Measurements from ENCODE around the gene GALNT14.
"Not testable (repeated sequence)": the region's sequence is repeated elsewhere in the genome, so short reads cannot be mapped to it uniquely, and the experiment has no call there.

The GALNT14 gene

DNA sequence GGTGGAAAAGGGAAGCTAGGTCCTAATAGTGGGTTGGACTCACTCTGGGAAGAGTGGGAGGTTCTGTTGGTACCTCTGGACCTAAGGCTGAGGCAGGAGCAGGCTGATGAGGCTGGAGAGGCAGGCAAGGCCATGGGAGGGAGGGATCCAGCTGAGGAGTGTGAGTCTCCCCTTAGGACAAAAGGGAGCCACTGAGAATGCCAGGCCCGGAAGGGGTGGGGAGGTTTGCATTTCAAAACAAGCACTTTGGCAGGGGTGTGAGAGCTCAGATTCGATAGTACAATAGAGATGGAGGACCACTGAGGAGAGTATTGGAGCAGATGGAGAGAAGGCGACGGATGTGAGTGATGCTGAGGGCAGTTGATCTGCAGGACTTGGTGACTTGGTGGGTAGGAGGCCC, 198.9 kb downstream of the GALNT14 start:
- DNase-seq (ENCODE audit: low read depth in 2 of 2) = no peak

GRCh38 chr2:30938196-30938595, 200.0 kb downstream of the GALNT14 start:
- no peak for DNase-seq (ENCODE audit: low read depth in 2 of 2)

DNA sequence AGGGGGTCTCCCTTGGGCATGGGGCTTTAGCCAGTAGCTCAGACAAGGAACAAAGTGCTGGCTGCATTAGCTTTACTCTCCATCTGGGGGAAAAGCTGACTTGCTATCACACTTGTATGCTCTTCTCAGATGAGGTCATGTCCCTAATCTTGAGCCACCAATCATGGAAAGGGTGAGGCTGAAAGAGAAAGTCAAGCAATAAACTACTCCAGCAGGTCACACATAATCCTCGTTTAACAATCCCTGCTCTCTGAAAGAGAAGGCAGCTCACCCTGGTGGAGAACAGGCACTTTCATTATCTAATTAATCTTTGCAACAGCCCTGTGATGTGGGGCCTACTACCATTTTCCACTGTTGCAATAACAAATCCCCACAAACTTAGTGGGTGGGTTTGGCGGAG, 201.3 kb downstream of the GALNT14 start:
- no peak for DNase-seq (ENCODE audit: low read depth in 2 of 2)

DNA sequence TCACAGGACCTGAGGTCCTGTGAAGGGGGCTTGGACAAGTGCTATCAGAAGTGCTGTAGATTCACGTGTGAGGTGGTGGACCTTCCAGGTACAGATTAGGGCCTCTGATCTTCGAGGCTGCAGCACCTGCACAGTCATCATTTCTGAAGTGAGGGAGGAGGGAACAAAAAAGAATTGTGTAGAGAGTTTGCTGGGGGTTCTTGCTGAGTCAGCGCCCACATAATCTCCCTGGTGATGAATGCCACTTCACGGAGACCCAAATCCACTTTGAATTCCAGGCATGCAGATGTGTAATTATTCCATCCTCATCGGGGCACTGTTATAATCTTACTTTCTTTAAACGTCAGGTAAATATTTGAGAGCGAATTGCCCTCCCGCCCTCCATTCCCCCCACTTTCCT, 202.4 kb downstream of the GALNT14 start:
- DNase-seq (ENCODE audit: low read depth in 2 of 2) = no peak

- DNase-seq (ENCODE audit: low read depth in 2 of 2) = no peak
These were observed 204.2 kb downstream of the GALNT14 start for GRCh38 chr2:30934066-30934465.

DNA sequence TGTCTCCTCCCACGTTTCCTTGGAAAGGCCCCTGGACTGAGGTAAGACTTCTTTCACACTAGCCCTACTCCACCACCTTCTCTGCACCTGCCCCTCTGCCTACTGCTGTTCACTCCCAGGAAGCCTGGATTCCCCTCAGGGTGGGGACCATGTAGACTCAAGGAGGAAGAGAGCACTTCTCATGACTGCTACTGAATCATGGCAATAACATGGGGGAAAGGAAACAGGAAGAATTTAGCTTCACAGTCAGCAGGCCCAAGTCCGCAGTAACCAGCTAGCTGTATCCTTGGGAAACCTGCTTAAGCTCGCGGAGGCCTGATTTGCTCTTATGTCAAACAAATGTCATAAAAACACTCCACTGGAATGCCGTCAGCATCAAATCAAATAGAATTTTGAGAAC, 204.7 kb downstream of the GALNT14 start:
- DNase-seq (ENCODE audit: low read depth in 2 of 2) = no peak

GRCh38 chr2:30932870-30933269, 205.4 kb downstream of the GALNT14 start:
- no peak for DNase-seq (ENCODE audit: low read depth in 2 of 2)

DNA sequence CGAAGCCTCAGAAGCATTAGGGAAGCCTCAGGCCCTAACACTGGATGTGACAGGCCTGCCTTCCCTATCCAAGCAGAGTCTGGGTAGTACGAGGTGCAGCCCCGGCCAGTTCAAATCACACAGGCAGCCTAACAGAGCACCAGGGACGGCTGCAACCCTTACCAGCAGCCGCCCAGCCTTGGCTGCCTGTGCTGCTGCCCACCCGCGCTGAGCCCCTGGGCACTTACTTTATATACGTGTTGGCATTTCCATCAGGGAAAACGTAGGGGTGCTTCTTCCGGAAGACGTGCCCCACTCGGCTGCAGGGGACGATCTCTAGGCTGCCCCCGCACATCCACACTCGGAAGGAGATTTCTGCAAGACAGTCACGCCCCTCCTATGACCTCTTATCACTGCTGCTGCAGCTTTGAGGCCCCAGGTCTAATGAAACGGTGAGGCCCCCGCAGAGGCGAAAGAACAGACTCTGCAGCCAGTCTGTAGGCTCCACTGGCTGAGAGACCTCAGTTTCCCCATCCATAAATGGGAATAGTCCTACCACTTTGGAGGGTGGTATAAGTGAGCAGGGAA, 206.3 kb downstream of the GALNT14 start:
- DNase-seq (ENCODE audit: low read depth in 2 of 2) = no peak

GRCh38 chr2:30930716-30931115, 207.5 kb downstream of the GALNT14 start:
- DNase-seq (ENCODE audit: low read depth in 2 of 2) = no peak

- no peak for DNase-seq (ENCODE audit: low read depth in 2 of 2)
These were observed 210.7 kb downstream of the GALNT14 start for GRCh38 chr2:30927465-30928075.

DNA sequence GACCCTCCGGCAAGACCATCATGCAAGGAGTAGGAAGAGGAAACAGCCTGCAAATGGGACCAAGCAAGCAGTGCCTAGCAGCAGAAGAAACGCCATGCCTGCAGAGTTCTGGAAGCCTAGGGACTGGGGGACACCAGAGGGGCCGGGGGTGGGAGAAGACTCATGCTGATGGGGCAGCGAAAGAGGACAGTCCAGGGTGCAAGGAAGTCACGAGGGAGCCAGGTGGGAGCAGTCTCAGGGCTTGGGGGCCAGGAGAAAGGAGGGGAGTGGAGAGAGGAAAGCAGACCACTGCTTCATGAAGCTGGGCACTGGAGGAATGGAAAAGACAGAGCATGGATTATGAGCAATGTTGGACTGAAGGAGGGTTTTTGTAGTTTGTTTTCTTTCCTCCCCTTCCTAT, 211.6 kb downstream of the GALNT14 start:
- DNase-seq (ENCODE audit: low read depth in 2 of 2) = no peak

DNA sequence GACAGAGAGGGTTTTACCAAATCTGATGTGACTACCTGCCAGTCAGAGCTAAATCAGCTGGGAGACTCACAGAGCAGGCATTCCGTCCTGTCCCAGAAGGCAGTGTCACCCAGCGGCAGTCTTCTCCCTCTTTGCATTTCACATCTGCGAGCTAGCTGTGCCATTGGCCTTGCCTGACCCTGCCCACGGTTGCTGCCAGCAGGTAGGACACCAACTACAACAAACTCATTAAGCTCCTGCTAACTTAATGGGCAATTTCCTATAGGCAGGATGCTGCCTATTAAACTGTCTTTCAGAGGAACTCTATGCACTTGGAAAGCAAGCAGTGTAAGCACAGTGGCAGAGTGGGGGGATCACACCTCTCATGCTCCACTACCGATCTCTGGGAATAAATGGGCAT, 214.6 kb downstream of the GALNT14 start:
- no peak for DNase-seq (ENCODE audit: low read depth in 2 of 2)

GRCh38 chr2:30920511-30920910, 217.7 kb downstream of the GALNT14 start:
- no peak for DNase-seq (ENCODE audit: low read depth in 2 of 2)

DNA sequence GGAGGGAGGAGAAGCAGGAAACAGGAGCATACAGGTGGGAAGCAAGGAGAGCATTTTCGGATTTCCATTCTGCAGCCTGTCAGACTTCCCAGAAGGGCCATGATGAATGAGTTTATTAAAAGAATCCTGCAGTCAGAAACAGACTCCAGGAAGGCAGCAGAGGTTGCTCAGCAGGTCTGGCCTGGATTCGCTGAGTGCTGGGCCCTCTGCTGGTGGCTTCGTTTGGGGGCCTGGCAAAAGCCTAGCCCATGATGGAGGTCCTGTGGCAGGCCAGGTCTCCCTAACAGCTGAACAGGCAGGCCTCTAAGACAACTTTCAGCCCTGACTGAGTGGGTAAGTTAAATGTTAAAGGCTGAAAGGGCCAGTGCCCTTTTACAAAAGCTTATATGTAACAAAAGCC, 222.8 kb downstream of the GALNT14 start:
- no peak for DNase-seq (ENCODE audit: low read depth in 2 of 2)

GRCh38 chr2:30914456-30914855, 223.8 kb downstream of the GALNT14 start:
- no peak for DNase-seq (ENCODE audit: low read depth in 2 of 2)

DNA sequence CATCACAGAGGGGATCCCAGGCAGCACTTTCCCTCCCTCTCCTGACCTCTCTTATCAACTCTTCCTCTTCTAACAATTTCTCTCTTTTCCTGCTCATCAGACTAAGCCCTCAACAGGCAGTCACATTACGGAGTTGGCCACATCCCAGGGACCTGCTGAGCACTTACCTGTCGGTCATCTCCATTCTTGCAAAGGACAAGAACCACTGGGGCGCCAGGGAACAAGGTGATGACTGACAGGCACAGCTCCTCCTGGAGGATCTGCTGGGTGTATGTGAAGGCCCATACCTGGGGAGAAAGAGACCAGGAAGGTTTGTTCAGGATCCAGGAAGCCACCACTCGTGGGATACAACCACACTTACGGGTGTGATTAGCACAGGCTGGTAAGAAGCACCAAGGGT, 226.2 kb downstream of the GALNT14 start:
- no peak for DNase-seq (ENCODE audit: low read depth in 2 of 2)

DNA sequence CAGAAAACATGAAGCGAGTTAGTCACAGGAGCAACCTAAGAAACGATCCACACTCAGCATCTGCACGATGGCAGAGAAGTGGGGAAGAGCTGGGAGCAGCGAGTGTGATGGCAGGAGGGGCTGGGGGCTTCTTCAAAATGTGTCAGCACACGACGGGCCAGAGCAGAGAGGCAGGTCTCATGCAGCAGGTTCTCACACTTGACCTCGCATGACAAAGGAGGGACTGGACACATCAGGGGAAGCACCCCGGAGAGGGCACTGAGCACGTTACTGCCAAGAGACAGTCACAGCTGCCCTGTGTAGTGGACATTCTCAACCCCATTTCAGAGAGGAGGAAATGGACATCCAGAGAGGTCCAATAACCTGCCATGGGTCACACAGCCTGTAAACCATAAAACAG, 226.9 kb downstream of the GALNT14 start:
- no peak for DNase-seq (ENCODE audit: low read depth in 2 of 2)

GRCh38 chr2:30910686-30911085, 227.6 kb downstream of the GALNT14 start:
- no peak for DNase-seq (ENCODE audit: low read depth in 2 of 2)

DNA sequence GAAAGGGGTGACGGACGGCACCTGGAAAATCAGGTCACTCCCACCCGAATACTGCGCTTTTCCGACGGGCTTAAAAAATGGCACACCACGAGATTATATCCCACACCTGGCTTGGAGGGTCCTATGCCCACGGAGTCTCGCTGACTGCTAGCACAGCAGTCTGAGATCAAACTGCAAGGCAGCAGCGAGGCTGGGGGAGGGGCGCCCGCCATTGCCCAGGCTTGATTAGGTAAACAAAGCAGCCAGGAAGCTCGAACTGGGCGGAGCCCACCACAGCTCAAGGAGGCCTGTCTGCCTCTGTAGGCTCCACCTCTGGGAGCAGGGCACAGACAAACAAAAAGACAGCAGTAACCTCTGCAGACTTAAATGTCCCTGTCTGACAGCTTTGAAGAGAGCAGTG, 233.8 kb downstream of the GALNT14 start:
- DNase-seq (ENCODE audit: low read depth in 2 of 2) = not testable (repeated sequence)

GRCh38 chr2:30903326-30903725, 234.9 kb downstream of the GALNT14 start:
- no peak for DNase-seq (ENCODE audit: low read depth in 2 of 2)

DNA sequence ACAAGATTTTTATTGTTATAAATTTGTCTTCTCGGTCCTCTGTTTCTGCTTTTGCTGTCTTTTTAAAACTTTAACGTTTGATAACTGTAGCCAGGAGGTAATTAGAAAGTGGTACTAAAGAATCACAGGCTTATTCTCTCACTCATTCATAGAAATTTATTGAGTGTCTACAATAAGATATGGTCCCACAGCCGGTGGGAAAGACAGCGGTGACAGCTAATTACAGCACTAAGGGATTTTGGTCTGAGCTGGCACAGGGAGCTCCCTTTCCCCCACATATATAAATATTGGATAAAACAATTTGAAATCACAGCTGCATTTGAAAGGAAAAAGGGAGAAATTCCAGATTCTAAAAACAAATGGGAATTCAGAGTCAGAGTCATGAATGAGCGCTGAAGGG, 237.9 kb downstream of the GALNT14 start:
- DNase-seq (ENCODE audit: low read depth in 2 of 2) = no peak

GRCh38 chr2:30899516-30900054, 238.7 kb downstream of the GALNT14 start:
- DNase-seq (ENCODE audit: low read depth in 2 of 2) = no peak

- DNase-seq (ENCODE audit: low read depth in 2 of 2) = no peak
These were observed 240.7 kb downstream of the GALNT14 start for GRCh38 chr2:30897539-30897938.
